Natural killer cell (primary cell): Measurements from ENCODE around the gene CLN3. TPM values are rescaled to one million over a fixed set of nuclear protein-coding genes. Genes with fewer than 3 reads are reported as not detected.
"Not testable (repeated sequence)": the region's sequence is repeated elsewhere in the genome, so short reads cannot be mapped to it uniquely, and the experiment has no call there.

ENCODE experiments used
- ATAC-seq, 3 donors: fragments of 150-1000 bp in 2 of 3; fragments of 200-7000 bp in 1 of 3; cut with Tn5 transposase; 1 replicate in 1 of 3; 2 replicates in 2 of 3; pipeline ENCODE4 v1.10.0; 2021; ENCODE audit warnings: mild to moderate bottlenecking in 2 of 3, moderate library complexity in 2 of 3
- DNase-seq, 2 donors: peaks; one replicate each; pipeline versions ENCODE4 v3.0.0 to v3.0.0-alpha.2; 2013 to 2021; ENCODE audit warnings: mixed read lengths in 1 of 2
- H3K27ac ChIP-seq: one replicate; pipeline ENCODE4 v1.5.1; 2013; ENCODE audit warnings: mild to moderate bottlenecking, low read length
- H3K27me3 ChIP-seq: one replicate; pipeline ENCODE4 v1.6.1; 2013; ENCODE audit warnings: low read length; ENCODE audit not compliant: control insufficient read depth, insufficient read depth
- H3K36me3 ChIP-seq: one replicate; pipeline ENCODE4 v1.6.1; 2013; ENCODE audit warnings: low read length; ENCODE audit not compliant: control insufficient read depth, insufficient read depth
- H3K4me1 ChIP-seq: one replicate; pipeline ENCODE4 v1.6.1; 2013; ENCODE audit warnings: low read length; ENCODE audit not compliant: control insufficient read depth, insufficient read depth
- H3K4me3 ChIP-seq: one replicate; pipeline ENCODE4 v1.5.1; 2013; ENCODE audit warnings: low read length
- H3K9me3 ChIP-seq: one replicate; pipeline ENCODE4 v1.6.1; 2013; ENCODE audit warnings: low read length; ENCODE audit not compliant: control insufficient read depth, insufficient read depth
- H3K27ac Mint-ChIP-seq, 2 donors: one replicate each; pipeline ENCODE4 v1.8.0; 2022; ENCODE audit warnings: mild to moderate bottlenecking in 2 of 2, mixed read lengths in 2 of 2, moderate library complexity in 1 of 2
- H3K27me3 Mint-ChIP-seq, 2 donors: one replicate each; pipeline ENCODE4 v1.8.0; 2022; ENCODE audit warnings: low read depth in 2 of 2, mixed read lengths in 2 of 2
- H3K36me3 Mint-ChIP-seq: one replicate; pipeline ENCODE4 v1.8.0; 2022; ENCODE audit warnings: mixed read lengths
- H3K4me1 Mint-ChIP-seq, 2 donors: one replicate each; pipeline ENCODE4 v1.8.0; 2022; ENCODE audit warnings: mixed read lengths in 2 of 2
- H3K4me3 Mint-ChIP-seq: one replicate; pipeline ENCODE4 v1.8.0; 2022; ENCODE audit warnings: mild to moderate bottlenecking, moderate library complexity, mixed read lengths
- H3K9me3 Mint-ChIP-seq, 2 donors: one replicate each; pipeline ENCODE4 v1.8.0; 2022; ENCODE audit warnings: mixed read lengths in 2 of 2
- WGBS: methylation state at CpG from one replicate; pipeline ENCODE4 v1.1.7; 2013; ENCODE audit warnings: missing lambda C conversion rate; ENCODE audit not compliant: insufficient coverage; 5-methylcytosine and 5-hydroxymethylcytosine counted together
- intact Hi-C: fragments of 100-400 bp; cut with micrococcal nuclease; formaldehyde crosslinking; loops from one replicate; pipeline ENCODE4 v1.14.2; 2022
- total RNA-seq, 4 donors: library from RNA; stranded (reverse); fragments of 120-200 nt in 1 of 4; gene quantifications; one replicate each; pipeline versions ENCODE4 v1.2.3 to v1.2.4, GENCODE V29; 2013 to 2022
- TF ChIP-seq, protein P1 (sequence below): fragments of 200-600 bp; IDR thresholded peaks from one replicate; pipeline ENCODE4 v1.8.0; 2022; ENCODE audit warnings: antibody characterized with exemption

The CLN3 gene
- total RNA-seq, 3 donors from 2014 or later (not counting 1 experiment from before 2014, with no cell fraction given) = 71.1 to 85.3 (median 84.7) TPM

GRCh38 chr16:28473714-28474265, 18.1 kb downstream of the CLN3 start:
- peaks cover 8 to 11% of the 10 kb centered on the region in 2 donors for H3K4me1 Mint-ChIP-seq
- peak in 2 of 3 donors; percentile 61 to 77 for ATAC-seq
- H3K27me3 Mint-ChIP-seq = no peaks in the 10 kb centered on the region
- 57% methylated on average over 6 of the region's 8 CpGs for WGBS
- DNase-seq = no peak
- intact Hi-C loops = no loop called here
- Histone ChIP-seq H3K36me3 (peaks cover 24% of the 10 kb centered on the region), H3K27me3 (no peaks in the 10 kb centered on the region), H3K4me1 (peaks cover 7% of the 10 kb centered on the region), H3K4me3 (no peak overlapping the region), H3K9me3 (no peaks in the 10 kb centered on the region), H3K27ac (no peak overlapping the region)
- no peaks in the 10 kb centered on the region for H3K36me3 Mint-ChIP-seq
- peak overlapping the region; percentile 73 to 83 for H3K27ac Mint-ChIP-seq
- H3K4me3 Mint-ChIP-seq = no peak overlapping the region
- H3K9me3 Mint-ChIP-seq = no peaks in the 10 kb centered on the region
- TF ChIP-seq, protein P1, sequence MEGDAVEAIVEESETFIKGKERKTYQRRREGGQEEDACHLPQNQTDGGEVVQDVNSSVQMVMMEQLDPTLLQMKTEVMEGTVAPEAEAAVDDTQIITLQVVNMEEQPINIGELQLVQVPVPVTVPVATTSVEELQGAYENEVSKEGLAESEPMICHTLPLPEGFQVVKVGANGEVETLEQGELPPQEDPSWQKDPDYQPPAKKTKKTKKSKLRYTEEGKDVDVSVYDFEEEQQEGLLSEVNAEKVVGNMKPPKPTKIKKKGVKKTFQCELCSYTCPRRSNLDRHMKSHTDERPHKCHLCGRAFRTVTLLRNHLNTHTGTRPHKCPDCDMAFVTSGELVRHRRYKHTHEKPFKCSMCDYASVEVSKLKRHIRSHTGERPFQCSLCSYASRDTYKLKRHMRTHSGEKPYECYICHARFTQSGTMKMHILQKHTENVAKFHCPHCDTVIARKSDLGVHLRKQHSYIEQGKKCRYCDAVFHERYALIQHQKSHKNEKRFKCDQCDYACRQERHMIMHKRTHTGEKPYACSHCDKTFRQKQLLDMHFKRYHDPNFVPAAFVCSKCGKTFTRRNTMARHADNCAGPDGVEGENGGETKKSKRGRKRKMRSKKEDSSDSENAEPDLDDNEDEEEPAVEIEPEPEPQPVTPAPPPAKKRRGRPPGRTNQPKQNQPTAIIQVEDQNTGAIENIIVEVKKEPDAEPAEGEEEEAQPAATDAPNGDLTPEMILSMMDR = no peak

DNA sequence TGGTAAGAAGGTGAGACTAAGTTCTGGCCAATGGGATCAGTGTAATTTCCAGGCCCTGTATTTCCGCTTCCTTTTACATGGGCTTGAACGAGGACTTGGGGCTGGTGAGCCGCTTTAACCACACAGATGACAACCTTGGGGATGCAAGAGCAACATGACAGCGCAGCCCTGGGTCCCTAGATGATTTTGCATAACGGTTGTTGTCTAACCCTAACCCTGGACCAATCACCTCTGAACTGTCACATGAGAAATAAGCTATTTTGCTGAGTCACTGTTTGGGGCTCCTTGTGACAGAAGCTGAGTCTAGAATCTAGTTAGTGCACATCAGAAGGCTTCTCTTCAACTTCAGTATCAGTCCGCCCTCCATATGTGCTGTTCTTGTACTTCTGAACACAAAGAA, 44.8 kb downstream of the CLN3 start:
- H3K36me3 Mint-ChIP-seq, H3K9me3 Mint-ChIP-seq, H3K27me3 ChIP-seq, H3K4me3 ChIP-seq, H3K9me3 ChIP-seq, H3K4me1 Mint-ChIP-seq, H3K36me3 ChIP-seq, DNase-seq, H3K27me3 Mint-ChIP-seq, H3K4me1 ChIP-seq, H3K4me3 Mint-ChIP-seq, H3K27ac ChIP-seq, intact Hi-C loops, H3K27ac Mint-ChIP-seq: not testable (repeated sequence)
- ATAC-seq = peak in 1 of 3 donors; percentile 22
- WGBS = no CpG with 5 or more reads among the region's 6 CpGs

GRCh38 chr16:28446388-28446787, 45.5 kb downstream of the CLN3 start:
- intact Hi-C loops, H3K27me3 Mint-ChIP-seq, H3K4me3 ChIP-seq, H3K4me1 Mint-ChIP-seq, H3K27ac ChIP-seq, ATAC-seq, H3K27ac Mint-ChIP-seq, H3K9me3 Mint-ChIP-seq, H3K36me3 ChIP-seq, H3K9me3 ChIP-seq, DNase-seq, H3K4me3 Mint-ChIP-seq, H3K36me3 Mint-ChIP-seq, H3K27me3 ChIP-seq, H3K4me1 ChIP-seq: not testable (repeated sequence)
- WGBS = no CpG with 5 or more reads among the region's 4 CpGs

DNA sequence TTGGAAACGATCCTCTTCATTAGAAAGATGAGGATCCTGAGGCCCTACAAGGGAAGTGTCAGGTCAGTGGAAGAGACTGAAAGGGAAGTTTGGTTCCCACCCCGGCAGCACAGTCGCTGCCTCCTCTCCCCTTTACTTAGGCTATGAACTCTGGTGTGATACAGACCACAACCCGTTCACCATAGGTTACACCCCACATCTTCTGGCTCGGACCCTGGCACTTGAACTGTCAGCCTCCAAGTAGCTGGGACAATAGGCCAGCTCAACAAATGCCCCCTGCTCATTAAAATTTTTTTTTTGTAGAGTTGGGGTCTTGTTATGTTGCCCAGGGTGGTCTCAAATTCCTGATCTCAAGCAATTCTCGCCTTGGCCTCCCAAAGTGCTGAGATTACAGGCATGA, 47.9 kb downstream of the CLN3 start:
- DNase-seq, H3K9me3 ChIP-seq, H3K36me3 Mint-ChIP-seq, H3K27ac Mint-ChIP-seq, H3K36me3 ChIP-seq, H3K27ac ChIP-seq, intact Hi-C loops, H3K27me3 ChIP-seq, H3K4me1 ChIP-seq, H3K4me1 Mint-ChIP-seq, H3K4me3 Mint-ChIP-seq, H3K27me3 Mint-ChIP-seq, H3K9me3 Mint-ChIP-seq, H3K4me3 ChIP-seq, ATAC-seq: not testable (repeated sequence)
- WGBS = 69% methylated on average over 2 of the region's 6 CpGs

DNA sequence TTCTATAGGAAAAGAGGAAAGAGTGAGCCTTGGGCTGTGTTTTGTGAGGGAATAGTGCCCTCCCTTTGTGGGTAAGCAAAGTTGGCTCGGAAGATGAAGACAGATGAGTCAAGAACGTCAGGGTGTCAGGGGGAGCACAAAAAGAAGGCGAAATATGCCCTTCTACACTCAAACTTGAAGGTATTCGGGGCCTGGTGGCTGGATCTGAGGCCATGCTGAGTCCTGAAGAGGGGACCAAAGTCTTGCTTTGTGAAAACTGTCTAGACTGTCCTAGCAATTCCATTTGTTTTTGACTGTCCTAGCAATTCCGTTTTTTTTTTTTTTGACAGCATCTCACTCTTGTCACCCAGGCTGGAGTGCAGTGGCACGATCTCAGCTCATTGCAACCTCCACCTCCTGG, 53.0 kb downstream of the CLN3 start:
- H3K9me3 ChIP-seq, H3K36me3 ChIP-seq, H3K4me3 Mint-ChIP-seq, H3K4me1 Mint-ChIP-seq, H3K4me3 ChIP-seq, intact Hi-C loops, ATAC-seq, H3K4me1 ChIP-seq, H3K36me3 Mint-ChIP-seq, H3K27ac Mint-ChIP-seq, H3K27me3 Mint-ChIP-seq, H3K27me3 ChIP-seq, DNase-seq, H3K27ac ChIP-seq, H3K9me3 Mint-ChIP-seq: not testable (repeated sequence)
- WGBS = no CpG with 5 or more reads among the region's 6 CpGs

- H3K4me3 ChIP-seq, H3K9me3 Mint-ChIP-seq, H3K27me3 ChIP-seq, H3K4me3 Mint-ChIP-seq, H3K4me1 Mint-ChIP-seq, H3K27me3 Mint-ChIP-seq, ATAC-seq, H3K36me3 ChIP-seq, DNase-seq, intact Hi-C loops, H3K9me3 ChIP-seq, H3K27ac ChIP-seq, H3K4me1 ChIP-seq, H3K36me3 Mint-ChIP-seq, H3K27ac Mint-ChIP-seq: not testable (repeated sequence)
- WGBS = 98% methylated on average over 13 of the region's 29 CpGs
Measured at GRCh38 chr16:28435340-28435739, 56.5 kb downstream of the CLN3 start.
